ENCODE data around the gene C4BPA. TPM values are rescaled to one million over a fixed set of nuclear protein-coding genes. Genes with fewer than 3 reads are reported as not detected.

Gene C4BPA
- total and polyA plus RNA-seq, 2 of the 4 experiments (the other 2 are of a cell fraction): not detected

DNA sequence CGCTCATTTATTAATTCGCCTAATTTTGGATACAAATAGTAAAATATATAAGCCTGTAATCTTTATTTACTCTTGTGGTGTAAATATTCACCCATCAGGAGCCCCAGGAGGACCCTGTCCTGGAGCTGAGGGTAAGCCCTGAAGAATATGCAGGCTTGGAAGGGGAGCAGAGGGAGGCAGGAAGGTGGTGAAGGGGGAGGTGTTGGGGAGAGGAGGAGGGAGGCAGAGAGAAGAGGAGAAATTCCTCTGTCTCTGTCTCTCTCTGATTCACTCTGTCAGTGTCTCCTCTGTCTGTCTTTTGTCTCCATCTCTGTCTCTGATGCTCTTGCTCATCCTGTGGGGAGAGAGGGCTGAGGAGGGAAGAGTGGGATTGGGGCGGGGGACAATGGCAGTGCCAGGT, 18.1 kb upstream of the C4BPA start:
- Histone ChIP-seq H2AFZ (replicated peaks; ENCODE audit: low read length, poor library complexity) (no peak overlapping the region), H3K79me1 (ENCODE audit: low read depth in 1 of 2, low read length in 2 of 2) (no peaks in the 10 kb centered on the region), H3K27me3 (ENCODE audit: control insufficient read depth, insufficient read depth, low read length) (peaks cover 13% of the 10 kb centered on the region), H2BK15ac (ENCODE audit: low read depth, low read length) (no peak overlapping the region), H3K23ac (ENCODE audit: low read depth, low read length) (no peak overlapping the region), H3K4ac (ENCODE audit: low read depth, low read length) (no peak overlapping the region), H2BK20ac (ENCODE audit: low read depth, low read length) (no peak overlapping the region), H3K14ac (replicated peaks; ENCODE audit: low read depth, low read length) (no peak overlapping the region), H3K56ac (ENCODE audit: extremely low read depth, insufficient read depth, low read length) (no peak overlapping the region), H3K9me3 (ENCODE audit: control insufficient read depth, insufficient read depth, low read length) (no peaks in the 10 kb centered on the region), H3K27ac (ENCODE audit: insufficient read depth, low read length) (no peak overlapping the region), H3K4me1 (ENCODE audit: control insufficient read depth, insufficient read depth, low read length) (no peaks in the 10 kb centered on the region), H2BK120ac (ENCODE audit: low read depth, low read length) (no peak overlapping the region), H3K9ac (ENCODE audit: low read depth, low read length) (no peak overlapping the region), H4K5ac (ENCODE audit: low read depth, low read length) (no peak overlapping the region), H3K4me2 (ENCODE audit: low read depth, low read length) (no peak overlapping the region), H3K18ac (ENCODE audit: low read depth, low read length) (no peak overlapping the region), H3K9me1 (ENCODE audit: insufficient read depth, low read length) (no peaks in the 10 kb centered on the region), H3K36me3 (ENCODE audit: control insufficient read depth, insufficient read depth, low read length) (no peaks in the 10 kb centered on the region), H2AK5ac (ENCODE audit: low read depth, low read length) (no peak overlapping the region), H2BK5ac (ENCODE audit: low read depth, low read length, poor library complexity, severe bottlenecking) (no peak overlapping the region), H3K4me3 (ENCODE audit: insufficient read depth, low read depth, low read length) (no peak overlapping the region), H4K91ac (ENCODE audit: insufficient read depth, low read depth, low read length) (no peak overlapping the region), H4K20me1 (ENCODE audit: insufficient read depth, low read length) (no peaks in the 10 kb centered on the region), H4K8ac (ENCODE audit: low read depth in 2 of 2, low read length in 2 of 2) (no peak overlapping the region), H2AK9ac (replicated peaks; ENCODE audit: low read depth, low read length, poor library complexity) (no peak overlapping the region)
- in situ Hi-C loops (cut with MboI; ENCODE audit: low sequenced_read_pairs): no loop called here
- DNase-seq (no peak), ATAC-seq (ENCODE audit: low read depth) (no peak)
- CTCF ChIA-PET: interaction anchor here (2.9 kb wide), 1 partner anchor 319 kb away, joined by 13 read pairs; no protein-coding TSS in a partner anchor
- WGBS, 2 experiments (ENCODE audit: extremely low coverage in 2 of 2, insufficient read length in 1 of 2): no CpG with 5 or more reads among the region's 3 CpGs
- dilution Hi-C loops (cut with HindIII; ENCODE audit: low sequenced_read_pairs, unreplicated experiment): no loop called here
- POLR2A ChIA-PET (ENCODE audit: unreplicated experiment): no interaction called here
- no TSS peak for BruUV-seq (replicated peaks)
- no peak for TF ChIP-seq RCOR1 (IDR thresholded peaks at IDR 0.05; ENCODE audit: insufficient replicate concordance, low read length)
- TF ChIP-seq, protein P1, sequence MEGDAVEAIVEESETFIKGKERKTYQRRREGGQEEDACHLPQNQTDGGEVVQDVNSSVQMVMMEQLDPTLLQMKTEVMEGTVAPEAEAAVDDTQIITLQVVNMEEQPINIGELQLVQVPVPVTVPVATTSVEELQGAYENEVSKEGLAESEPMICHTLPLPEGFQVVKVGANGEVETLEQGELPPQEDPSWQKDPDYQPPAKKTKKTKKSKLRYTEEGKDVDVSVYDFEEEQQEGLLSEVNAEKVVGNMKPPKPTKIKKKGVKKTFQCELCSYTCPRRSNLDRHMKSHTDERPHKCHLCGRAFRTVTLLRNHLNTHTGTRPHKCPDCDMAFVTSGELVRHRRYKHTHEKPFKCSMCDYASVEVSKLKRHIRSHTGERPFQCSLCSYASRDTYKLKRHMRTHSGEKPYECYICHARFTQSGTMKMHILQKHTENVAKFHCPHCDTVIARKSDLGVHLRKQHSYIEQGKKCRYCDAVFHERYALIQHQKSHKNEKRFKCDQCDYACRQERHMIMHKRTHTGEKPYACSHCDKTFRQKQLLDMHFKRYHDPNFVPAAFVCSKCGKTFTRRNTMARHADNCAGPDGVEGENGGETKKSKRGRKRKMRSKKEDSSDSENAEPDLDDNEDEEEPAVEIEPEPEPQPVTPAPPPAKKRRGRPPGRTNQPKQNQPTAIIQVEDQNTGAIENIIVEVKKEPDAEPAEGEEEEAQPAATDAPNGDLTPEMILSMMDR (conservative IDR thresholded peaks at IDR 0.05; ENCODE audit: low read depth, low read length): no peak
- no peak for TF ChIP-seq CEBPB (IDR thresholded peaks at IDR 0.05; ENCODE audit: low read depth, low read length)
- TF ChIP-seq ELK1 (IDR thresholded peaks at IDR 0.05; ENCODE audit: borderline replicate concordance, low read depth, low read length): no peak
- TF ChIP-seq FOS (IDR thresholded peaks at IDR 0.05; ENCODE audit: low read depth, low read length): no peak
- TF ChIP-seq POLR2A (IDR thresholded peaks at IDR 0.05; ENCODE audit: low read depth, low read length): no peak
- TF ChIP-seq CHD1 (IDR thresholded peaks at IDR 0.05; ENCODE audit: low read depth, low read length): no peak
- no peak for TF ChIP-seq BHLHE40 (IDR thresholded peaks at IDR 0.05; ENCODE audit: low read depth, low read length)
- TF ChIP-seq, protein P2, sequence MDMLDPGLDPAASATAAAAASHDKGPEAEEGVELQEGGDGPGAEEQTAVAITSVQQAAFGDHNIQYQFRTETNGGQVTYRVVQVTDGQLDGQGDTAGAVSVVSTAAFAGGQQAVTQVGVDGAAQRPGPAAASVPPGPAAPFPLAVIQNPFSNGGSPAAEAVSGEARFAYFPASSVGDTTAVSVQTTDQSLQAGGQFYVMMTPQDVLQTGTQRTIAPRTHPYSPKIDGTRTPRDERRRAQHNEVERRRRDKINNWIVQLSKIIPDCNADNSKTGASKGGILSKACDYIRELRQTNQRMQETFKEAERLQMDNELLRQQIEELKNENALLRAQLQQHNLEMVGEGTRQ (IDR thresholded peaks at IDR 0.05; ENCODE audit: low read depth, low read length): no peak
- TF ChIP-seq SMC3 (IDR thresholded peaks at IDR 0.05; ENCODE audit: low read depth, low read length): no peak
- no peak for TF ChIP-seq MAFK (IDR thresholded peaks at IDR 0.05; ENCODE audit: low read depth, low read length)
- no peak for TF ChIP-seq NFE2L2 (IDR thresholded peaks at IDR 0.05; ENCODE audit: low read depth, low read length)
- TF ChIP-seq RAD21 (IDR thresholded peaks at IDR 0.05; ENCODE audit: low read length): no peak
- TF ChIP-seq RFX5 (IDR thresholded peaks at IDR 0.05; ENCODE audit: low read depth, low read length): no peak
- TF ChIP-seq MXI1 (IDR thresholded peaks at IDR 0.05; ENCODE audit: borderline replicate concordance, low read depth, low read length): no peak
- TF ChIP-seq MAZ (IDR thresholded peaks at IDR 0.05; ENCODE audit: borderline replicate concordance, low read depth, low read length): no peak
- intact Hi-C loops (cut with micrococcal nuclease): loop anchor here (2.0 kb wide), 1 partner anchor 237 kb away; no protein-coding TSS in a partner anchor

All from IMR-90 (cell line).